Cortex of kidney (tissue), 1 donor: ENCODE measurements around the gene CREB3.

Experiments used
- DNase-seq: peaks from one replicate; lab custom pipeline; 2025; lab: John Stamatoyannopoulos, UW

CREB3 gene

DNA sequence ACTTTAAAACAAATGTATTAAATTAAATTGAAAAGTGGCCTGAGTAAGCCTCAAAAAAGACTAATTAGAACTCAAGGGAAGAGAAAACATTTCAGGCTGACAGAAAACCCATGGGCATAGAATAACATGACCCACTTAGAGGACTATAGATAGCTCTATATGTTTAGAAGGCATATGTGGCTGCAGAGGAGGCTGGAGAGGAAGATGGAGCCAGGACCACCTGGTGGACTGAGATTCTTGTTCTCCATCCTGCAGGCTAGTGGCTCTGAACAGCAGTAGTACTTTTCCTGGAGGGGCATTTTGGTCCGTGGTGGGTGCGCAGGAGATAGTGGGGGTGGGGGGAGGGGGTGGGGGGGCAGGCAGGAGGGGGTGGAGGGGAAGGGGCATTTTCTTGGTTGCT is 48.6 kb downstream of the CREB3 start:
- no peak for DNase-seq

DNA sequence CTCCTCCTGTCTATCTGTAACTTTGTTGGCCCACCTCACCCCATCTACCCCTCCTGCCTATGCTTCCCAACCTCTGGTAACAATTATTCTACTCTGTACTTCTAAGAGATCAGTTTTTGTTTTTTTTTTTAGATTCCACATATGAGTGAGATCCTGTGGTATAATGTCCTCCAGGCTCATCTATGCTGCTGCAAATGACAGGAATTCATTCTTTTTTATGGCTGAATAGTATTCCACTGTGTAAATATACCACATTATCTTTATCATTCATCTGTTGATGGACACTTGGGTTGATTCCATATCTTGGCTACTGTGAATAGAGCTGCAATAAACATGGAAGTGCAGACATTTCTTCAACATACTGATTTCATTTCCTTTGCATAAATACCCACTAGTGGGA is 51.0 kb downstream of the CREB3 start:
- DNase-seq = no peak
